CD14-positive monocyte (primary cell): ENCODE data around the gene CARS2. TPM values are rescaled to one million over a fixed set of nuclear protein-coding genes. Genes with fewer than 3 reads are reported as not detected.
A peak's percentile ranks its signal among the peaks of the same experiment; 100 is the strongest.

Experiments used
- DNase-seq, 3 donors: peaks; one replicate each; pipeline ENCODE4 v3.0.0-alpha.2; 2011 to 2022
- H2AFZ ChIP-seq: 2 replicates; pipeline ENCODE4 v1.6.0; 2012; ENCODE audit warnings: mild to moderate bottlenecking, low read depth, low read length, inconsistent platforms; ENCODE audit not compliant: insufficient read depth, poor library complexity, severe bottlenecking
- H3K27ac ChIP-seq, 2 donors: 1 replicate in 1 of 2; 2 replicates in 1 of 2; pipeline ENCODE4 v1.5.1; 2012 to 2013; ENCODE audit warnings: low read length in 2 of 2, control low read depth in 1 of 2, inconsistent platforms in 1 of 2, low read depth in 1 of 2, mild to moderate bottlenecking in 1 of 2
- H3K27me3 ChIP-seq, 2 donors: one replicate each; pipeline versions ENCODE4 v1.6.0 to v1.6.1; 2011 to 2013; ENCODE audit warnings: low read length in 2 of 2; ENCODE audit not compliant: control insufficient read depth in 2 of 2, insufficient read depth in 2 of 2
- H3K36me3 ChIP-seq, 2 donors: replicated peaks in 1 of 2; 1 replicate in 1 of 2; 2 replicates in 1 of 2; pipeline versions ENCODE4 v1.5.1 to v1.6.1; 2012 to 2013; ENCODE audit warnings: low read length in 2 of 2, control low read depth in 1 of 2, inconsistent platforms in 1 of 2, mild to moderate bottlenecking in 1 of 2; ENCODE audit not compliant: insufficient read depth in 2 of 2, control insufficient read depth in 1 of 2
- H3K4me1 ChIP-seq, 2 donors: 1 replicate in 1 of 2; 2 replicates in 1 of 2; pipeline versions ENCODE4 v1.5.1 to v1.6.1; 2012 to 2013; ENCODE audit warnings: low read length in 2 of 2, control low read depth in 1 of 2, inconsistent platforms in 1 of 2, mild to moderate bottlenecking in 1 of 2, moderate library complexity in 1 of 2; ENCODE audit not compliant: insufficient read depth in 2 of 2, control insufficient read depth in 1 of 2
- H3K4me2 ChIP-seq: replicated peaks from 2 replicates; pipeline ENCODE3; 2012; ENCODE audit warnings: low read length, moderate library complexity, mild to moderate bottlenecking; ENCODE audit not compliant: poor library complexity, severe bottlenecking; ENCODE audit errors: extremely low read depth
- H3K4me3 ChIP-seq, 3 experiments: fragments of 200-600 bp in 1 of 3; sonication (generic) in 1 of 3; replicated peaks in 1 of 3; 1 replicate in 2 of 3; 2 replicates in 1 of 3; pipeline ENCODE4 v1.5.1; 2011 to 2013; ENCODE audit warnings: low read length in 3 of 3, mild to moderate bottlenecking in 3 of 3, control low read depth in 2 of 3, low read depth in 2 of 3, inconsistent platforms in 1 of 3, moderate library complexity in 1 of 3
- H3K79me2 ChIP-seq: 2 replicates; pipeline ENCODE4 v1.6.0; 2012; ENCODE audit warnings: mild to moderate bottlenecking, control low read depth, inconsistent platforms, low read length, moderate library complexity; ENCODE audit not compliant: insufficient read depth
- H3K9ac ChIP-seq: 2 replicates; pipeline ENCODE4 v1.6.0; 2017; ENCODE audit warnings: low read length, mild to moderate bottlenecking; ENCODE audit not compliant: insufficient read depth, poor library complexity, severe bottlenecking
- H3K9me3 ChIP-seq, 2 donors: replicated peaks in 1 of 2; 1 replicate in 1 of 2; 2 replicates in 1 of 2; pipeline versions ENCODE4 v1.5.1 to v1.6.1; 2012 to 2013; ENCODE audit warnings: low read length in 2 of 2, control low read depth in 1 of 2; ENCODE audit not compliant: control insufficient read depth in 1 of 2, insufficient read depth in 1 of 2
- H4K20me1 ChIP-seq: 2 replicates; pipeline ENCODE4 v1.6.0; 2012; ENCODE audit warnings: mild to moderate bottlenecking, low read length, control low read depth, moderate library complexity; ENCODE audit not compliant: insufficient read depth
- H3K27ac Mint-ChIP-seq, 7 donors: one replicate each; pipeline ENCODE4 v1.8.0; 2020; ENCODE audit warnings: mild to moderate bottlenecking in 7 of 7, mixed read lengths in 7 of 7, moderate library complexity in 6 of 7, inconsistent platforms in 2 of 7
- H3K27me3 Mint-ChIP-seq, 3 donors: one replicate each; pipeline ENCODE4 v1.8.0; 2021 to 2022; ENCODE audit warnings: low read depth in 3 of 3, mild to moderate bottlenecking in 3 of 3, mixed read lengths in 3 of 3, moderate library complexity in 3 of 3, inconsistent platforms in 1 of 3
- H3K36me3 Mint-ChIP-seq, 2 donors: one replicate each; pipeline ENCODE4 v1.8.0; 2020; ENCODE audit warnings: mixed read lengths in 2 of 2, inconsistent platforms in 1 of 2, mild to moderate bottlenecking in 1 of 2
- H3K4me1 Mint-ChIP-seq: one replicate; pipeline ENCODE4 v1.8.0; 2020; ENCODE audit warnings: mild to moderate bottlenecking, mixed read lengths
- H3K4me3 Mint-ChIP-seq, 2 donors: one replicate each; pipeline ENCODE4 v1.8.0; 2020; ENCODE audit warnings: mild to moderate bottlenecking in 2 of 2, mixed read lengths in 2 of 2, moderate library complexity in 1 of 2
- H3K9me3 Mint-ChIP-seq, 7 donors: one replicate each; pipeline ENCODE4 v1.8.0; 2020 to 2022; ENCODE audit warnings: mixed read lengths in 7 of 7, mild to moderate bottlenecking in 6 of 7, moderate library complexity in 6 of 7, inconsistent platforms in 2 of 7
- WGBS: methylation state at CpG from one replicate; pipeline ENCODE4 v1.1.5; 2013; ENCODE audit warnings: missing lambda C conversion rate; ENCODE audit not compliant: insufficient coverage; 5-methylcytosine and 5-hydroxymethylcytosine counted together
- intact Hi-C, 2 donors: fragments of 100-400 bp; cut with micrococcal nuclease; formaldehyde crosslinking; loops; one replicate each; pipeline versions ENCODE4 v1.15.0 to v1.15.1; 2023
- polyA plus RNA-seq, 3 donors: library from polyadenylated mRNA; depleted of rRNA in 1 of 3; unstranded in 2 of 3; stranded (reverse) in 1 of 3; fragments of 300-500 nt in 2 of 3; fragments of >200 nt in 1 of 3; fragmentation: Illumina TruSeq in 2 of 3; gene quantifications; 1 replicate in 2 of 3; 2 replicates in 1 of 3; pipeline ENCODE4 v1.2.3, GENCODE V29; 2012 to 2021
- TF ChIP-seq, protein P1 (sequence below): fragments of 200-600 bp; IDR thresholded peaks from one replicate; pipeline ENCODE4 v1.8.0; 2022; ENCODE audit warnings: antibody characterized with exemption, mild to moderate bottlenecking

The CARS2 gene
- polyA plus RNA-seq, 3 donors: 130 to 305 (median 227) TPM

DNA sequence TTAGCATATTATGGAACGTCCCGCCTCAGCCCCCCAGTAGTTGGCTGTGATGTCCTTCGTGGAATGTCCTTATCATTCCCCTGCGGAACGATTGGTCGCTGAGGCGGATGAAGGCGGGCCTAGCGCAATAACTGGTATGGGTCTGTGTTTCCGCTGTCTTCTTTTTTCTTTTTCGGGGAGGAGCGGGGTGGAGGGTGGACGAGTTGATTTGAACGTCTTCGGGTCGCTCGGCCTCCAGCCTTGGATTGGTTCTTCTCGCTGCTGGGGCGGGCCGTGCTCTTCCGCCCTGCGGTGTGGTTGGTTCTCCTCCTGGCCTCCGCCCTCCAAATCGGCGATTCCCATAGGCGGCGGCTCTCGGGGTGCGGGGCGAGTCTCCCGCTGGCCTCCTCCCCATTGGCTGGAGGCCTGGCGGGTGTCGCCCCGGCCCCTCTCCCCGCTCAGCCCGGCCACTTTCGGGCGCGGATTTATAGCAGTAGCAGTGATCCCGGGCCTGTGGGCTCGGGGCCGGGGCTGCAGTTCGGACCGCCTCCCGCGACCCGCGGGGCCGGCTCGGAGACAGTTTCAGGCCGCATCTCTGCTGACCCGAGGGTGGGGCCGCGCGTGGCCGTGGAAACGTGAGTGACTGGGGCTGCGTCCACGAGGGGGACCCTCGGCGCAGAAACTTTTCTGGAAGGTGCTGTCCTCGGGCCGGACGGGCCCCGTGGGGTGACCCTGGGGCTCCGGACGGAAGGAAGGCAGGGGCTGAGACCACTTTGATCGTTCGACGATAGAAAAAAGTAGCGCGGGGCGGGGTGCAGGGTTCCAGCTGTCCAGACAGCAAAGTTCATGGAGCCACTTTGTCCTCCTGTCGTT, 9.7 kb upstream of the CARS2 start:
- DNase-seq: peak; percentile 99
- Mint-ChIP-seq H3K27ac (peak overlapping the region; percentile 90 to 97 (median 95)), H3K4me3 (peak overlapping the region; percentile 96), H3K36me3 (peaks cover 13 to 19% of the 10 kb centered on the region in 2 donors), H3K4me1 (peaks cover 33% of the 10 kb centered on the region), H3K27me3 (peaks cover 0 to 4% (median 2%) of the 10 kb centered on the region in 3 donors), H3K9me3 (peaks cover 0 to 2% (median 0%) of the 10 kb centered on the region in 7 donors)
- under 1% methylated on average over 73 of the region's 74 CpGs for WGBS
- peak overlapping the region; percentile 80 for H3K9ac ChIP-seq
- peak overlapping the region; percentile 94 for H3K4me2 ChIP-seq
- H3K4me1 ChIP-seq: peaks cover 28 to 34% of the 10 kb centered on the region in 2 donors
- H2AFZ ChIP-seq: peak overlapping the region; percentile 47
- H3K9me3 ChIP-seq: no peaks in the 10 kb centered on the region
- H4K20me1 ChIP-seq: peaks cover 60% of the 10 kb centered on the region
- intact Hi-C loops: loop anchor here (1.0 to 10.0 kb wide), 8 partner anchors 9 to 439 kb away; partner anchors contain the start of genes ANKRD10 (in 1 of the 2), CARS2 (in 1 of the 2) and RAB20 (in 1 of the 2)
- peak overlapping the region; percentile 82 to 91 for H3K27ac ChIP-seq
- H3K4me3 ChIP-seq: peak overlapping the region; percentile 62 to 100 (median 99)
- H3K36me3 ChIP-seq: peaks cover 14 to 19% of the 10 kb centered on the region in 2 donors
- H3K27me3 ChIP-seq: no peaks in the 10 kb centered on the region
- TF ChIP-seq, protein P1, sequence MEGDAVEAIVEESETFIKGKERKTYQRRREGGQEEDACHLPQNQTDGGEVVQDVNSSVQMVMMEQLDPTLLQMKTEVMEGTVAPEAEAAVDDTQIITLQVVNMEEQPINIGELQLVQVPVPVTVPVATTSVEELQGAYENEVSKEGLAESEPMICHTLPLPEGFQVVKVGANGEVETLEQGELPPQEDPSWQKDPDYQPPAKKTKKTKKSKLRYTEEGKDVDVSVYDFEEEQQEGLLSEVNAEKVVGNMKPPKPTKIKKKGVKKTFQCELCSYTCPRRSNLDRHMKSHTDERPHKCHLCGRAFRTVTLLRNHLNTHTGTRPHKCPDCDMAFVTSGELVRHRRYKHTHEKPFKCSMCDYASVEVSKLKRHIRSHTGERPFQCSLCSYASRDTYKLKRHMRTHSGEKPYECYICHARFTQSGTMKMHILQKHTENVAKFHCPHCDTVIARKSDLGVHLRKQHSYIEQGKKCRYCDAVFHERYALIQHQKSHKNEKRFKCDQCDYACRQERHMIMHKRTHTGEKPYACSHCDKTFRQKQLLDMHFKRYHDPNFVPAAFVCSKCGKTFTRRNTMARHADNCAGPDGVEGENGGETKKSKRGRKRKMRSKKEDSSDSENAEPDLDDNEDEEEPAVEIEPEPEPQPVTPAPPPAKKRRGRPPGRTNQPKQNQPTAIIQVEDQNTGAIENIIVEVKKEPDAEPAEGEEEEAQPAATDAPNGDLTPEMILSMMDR: no peak
- peaks cover 78% of the 10 kb centered on the region for H3K79me2 ChIP-seq

DNA sequence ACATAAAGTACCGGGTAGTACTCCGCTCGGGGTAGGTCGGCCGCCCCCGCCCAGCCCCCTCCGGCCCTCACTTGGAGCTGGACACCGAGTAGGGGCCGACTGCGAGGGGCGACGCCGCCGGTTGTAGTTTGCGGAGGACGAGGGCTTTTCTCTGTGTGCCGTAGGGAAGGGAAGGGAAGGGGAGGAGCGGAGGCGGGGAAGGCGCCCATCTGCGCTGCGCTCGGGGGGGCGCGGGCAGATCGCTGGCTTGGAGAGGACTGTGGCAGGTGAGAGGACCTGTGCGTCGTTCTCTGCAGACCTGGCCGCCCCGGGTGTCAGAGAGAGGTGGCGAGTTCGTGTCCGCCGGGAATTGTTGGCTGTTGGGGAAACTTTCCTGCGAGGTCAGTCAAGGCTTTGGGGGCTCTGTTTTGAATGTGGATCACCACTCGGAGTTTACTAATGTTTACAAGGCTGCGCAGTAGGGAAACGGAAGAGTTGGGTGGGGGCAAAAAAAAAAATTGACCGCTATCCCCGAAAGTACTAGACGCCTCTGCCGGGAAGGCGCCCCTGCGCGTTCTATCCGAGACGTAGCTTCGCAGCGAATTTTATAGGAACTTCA, 9.0 kb upstream of the CARS2 start:
- peak overlapping the region; percentile 78 to 100 (median 99) for H3K4me3 ChIP-seq
- H3K4me2 ChIP-seq: peak overlapping the region; percentile 88
- peaks cover 53% of the 10 kb centered on the region for H4K20me1 ChIP-seq
- peaks cover 0 to 4% (median 2%) of the 10 kb centered on the region in 3 donors for H3K27me3 Mint-ChIP-seq
- H3K79me2 ChIP-seq: peaks cover 75% of the 10 kb centered on the region
- H3K27me3 ChIP-seq: no peaks in the 10 kb centered on the region
- peaks cover 9 to 12% of the 10 kb centered on the region in 2 donors for H3K36me3 ChIP-seq
- TF ChIP-seq, protein P1: no peak
- WGBS: 0% methylated on average over 47 of the region's 49 CpGs
- H3K4me1 ChIP-seq: peaks cover 34 to 41% of the 10 kb centered on the region in 2 donors
- peaks cover 0 to 2% (median 0%) of the 10 kb centered on the region in 7 donors for H3K9me3 Mint-ChIP-seq
- peak overlapping the region; percentile 44 for H2AFZ ChIP-seq
- H3K9me3 ChIP-seq: no peaks in the 10 kb centered on the region
- peak overlapping the region; percentile 86 for H3K9ac ChIP-seq
- DNase-seq: no peak
- H3K36me3 Mint-ChIP-seq: peaks cover 12% of the 10 kb centered on the region in 2 donors
- H3K4me3 Mint-ChIP-seq: peak overlapping the region; percentile 96
- peak overlapping the region; percentile 82 to 91 for H3K27ac ChIP-seq
- peaks cover 36% of the 10 kb centered on the region for H3K4me1 Mint-ChIP-seq
- intact Hi-C loops: loop anchor here (1.0 to 10.0 kb wide), 9 partner anchors 9 to 440 kb away; partner anchors contain the start of genes ANKRD10 (in 1 of the 2), CARS2 (in 1 of the 2) and RAB20 (in 1 of the 2)
- H3K27ac Mint-ChIP-seq: peak overlapping the region; percentile 90 to 97 (median 95)
